ENCODE measurements around the gene RASGEF1C.

The RASGEF1C gene

GRCh38 chr5:180077594-180078284 is 131.3 kb downstream of the RASGEF1C start:
- no peak overlapping the region for H3K4me3 ChIP-seq
- H3K36me3 ChIP-seq (replicated peaks) = no peaks in the 10 kb centered on the region
- in situ Hi-C loops (cut with MboI; ENCODE audit: low sequenced_read_pairs) = no loop called here
- no peak for DNase-seq (ENCODE audit: low spot score in 2 of 2)
- H3K9me3 ChIP-seq = peaks cover under 1% of the 10 kb centered on the region
- no peaks in the 10 kb centered on the region for H3K27me3 ChIP-seq (ENCODE audit: low read depth)
- peaks cover 13% of the 10 kb centered on the region for H3K4me1 ChIP-seq

GRCh38 chr5:180075703-180076102 is 133.3 kb downstream of the RASGEF1C start:
- H3K9me3 ChIP-seq = peaks cover 6% of the 10 kb centered on the region
- H3K36me3 ChIP-seq (replicated peaks) = no peaks in the 10 kb centered on the region
- no peaks in the 10 kb centered on the region for H3K4me1 ChIP-seq
- DNase-seq (ENCODE audit: low spot score in 2 of 2) = no peak
- no peak overlapping the region for H3K4me3 ChIP-seq
- in situ Hi-C loops (cut with MboI; ENCODE audit: low sequenced_read_pairs) = no loop called here
- H3K27me3 ChIP-seq (ENCODE audit: low read depth) = no peaks in the 10 kb centered on the region

DNA sequence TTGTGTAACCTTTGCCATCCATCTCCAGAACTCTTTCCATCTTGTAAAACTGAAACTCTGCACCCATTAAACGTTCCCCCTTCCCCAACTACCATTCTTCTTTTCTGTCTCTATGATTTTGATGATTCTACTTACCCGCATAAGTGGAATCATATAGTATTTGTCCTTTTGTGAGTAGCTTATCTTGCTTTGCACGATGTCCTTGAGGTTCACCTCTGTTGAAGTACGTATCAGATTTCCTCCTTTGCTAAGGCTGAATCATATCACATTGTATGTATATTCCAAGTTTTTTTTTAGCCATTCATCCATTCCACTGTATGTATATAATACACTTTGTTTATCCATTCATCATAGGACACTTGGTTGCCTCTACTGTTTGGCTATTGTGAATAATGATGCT is 134.5 kb downstream of the RASGEF1C start:
- DNase-seq (ENCODE audit: low spot score in 2 of 2) = no peak
- Histone ChIP-seq H3K4me1 (peaks cover under 1% of the 10 kb centered on the region; the same call in 1 of the 2 replicates), H3K27me3 (ENCODE audit: low read depth) (no peaks in the 10 kb centered on the region), H3K36me3 (replicated peaks) (no peaks in the 10 kb centered on the region), H3K9me3 (peaks cover 6% of the 10 kb centered on the region), H3K4me3 (no peak overlapping the region)
- in situ Hi-C loops (cut with MboI; ENCODE audit: low sequenced_read_pairs) = no loop called here

- Histone ChIP-seq H3K4me1 (peaks cover 18% of the 10 kb centered on the region), H3K36me3 (replicated peaks) (no peaks in the 10 kb centered on the region), H3K9me3 (peaks cover 6% of the 10 kb centered on the region), H3K27me3 (ENCODE audit: low read depth) (no peaks in the 10 kb centered on the region), H3K4me3 (no peak overlapping the region)
- in situ Hi-C loops (cut with MboI; ENCODE audit: low sequenced_read_pairs) = no loop called here
- no peak for DNase-seq (ENCODE audit: low spot score in 2 of 2)
These were observed 136.5 kb downstream of the RASGEF1C start for GRCh38 chr5:180072556-180072955.

DNA sequence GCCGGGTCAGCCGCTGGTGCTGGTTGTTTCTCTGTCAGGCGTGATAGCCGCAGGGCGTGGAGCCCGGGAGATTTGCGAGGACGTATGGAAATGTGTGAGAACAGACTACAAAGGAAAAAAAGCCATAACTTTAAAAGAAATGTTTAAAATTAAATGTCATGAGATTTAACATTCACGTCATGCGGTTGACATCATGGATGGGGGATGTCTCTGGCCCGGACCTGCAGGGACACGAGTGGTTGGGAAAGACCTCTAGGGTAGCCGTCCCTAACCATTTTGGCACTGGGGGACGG is 136.8 kb downstream of the RASGEF1C start:
- no peaks in the 10 kb centered on the region for H3K36me3 ChIP-seq (replicated peaks)
- peaks cover 21% of the 10 kb centered on the region for H3K4me1 ChIP-seq
- H3K9me3 ChIP-seq = peaks cover 6% of the 10 kb centered on the region
- no peak overlapping the region for H3K4me3 ChIP-seq
- no peaks in the 10 kb centered on the region for H3K27me3 ChIP-seq (ENCODE audit: low read depth)
- in situ Hi-C loops (cut with MboI; ENCODE audit: low sequenced_read_pairs) = no loop called here
- DNase-seq (ENCODE audit: low spot score in 2 of 2) = no peak

- in situ Hi-C loops (cut with MboI; ENCODE audit: low sequenced_read_pairs) = no loop called here
These were observed 137.3 kb downstream of the RASGEF1C start, which contains the start of gene RNF130 for GRCh38 chr5:180071531-180072255. Gene RNF130, minus strand, starts transcription at chr5:180071759. Its CDS starts 57 bp downstream, at chr5:180071702.

GRCh38 chr5:180070756-180071530 is 138.1 kb downstream of the RASGEF1C start:
- Histone ChIP-seq H3K9me3 (peaks cover 6% of the 10 kb centered on the region), H3K4me3 (peak overlapping the region; percentile 73), H3K36me3 (replicated peaks) (no peaks in the 10 kb centered on the region), H3K4me1 (peaks cover 21% of the 10 kb centered on the region), H3K27me3 (ENCODE audit: low read depth) (no peaks in the 10 kb centered on the region)
- DNase-seq (ENCODE audit: low spot score in 2 of 2) = peak; percentile 52 to 54
- in situ Hi-C loops (cut with MboI; ENCODE audit: low sequenced_read_pairs) = no loop called here

More at GRCh38 chr5:180071531-180072255, 137.3 kb downstream of the RASGEF1C start, which contains the start of gene RNF130:
- H3K36me3 ChIP-seq (replicated peaks) = no peaks in the 10 kb centered on the region
- H3K9me3 ChIP-seq = peaks cover 6% of the 10 kb centered on the region
- H3K4me1 ChIP-seq = peaks cover 21% of the 10 kb centered on the region
- H3K27me3 ChIP-seq (ENCODE audit: low read depth) = no peaks in the 10 kb centered on the region
- peak within 1 kb of the TSS; percentile 73 for H3K4me3 ChIP-seq
- peak; percentile 74 to 93 for DNase-seq (ENCODE audit: low spot score in 2 of 2)

- peaks cover 21% of the 10 kb centered on the region for H3K4me1 ChIP-seq
- no peaks in the 10 kb centered on the region; the same call in none of the 2 replicates for H3K36me3 ChIP-seq (replicated peaks)
- peaks cover 6% of the 10 kb centered on the region for H3K9me3 ChIP-seq
- H3K27me3 ChIP-seq (ENCODE audit: low read depth) = no peaks in the 10 kb centered on the region
- peak; percentile 46 to 55 for DNase-seq (ENCODE audit: low spot score in 2 of 2)
- H3K4me3 ChIP-seq = peak overlapping the region; percentile 73
- in situ Hi-C loops (cut with MboI; ENCODE audit: low sequenced_read_pairs) = no loop called here
These were observed 139.3 kb downstream of the RASGEF1C start for GRCh38 chr5:180069589-180070247.

GRCh38 chr5:180068519-180069090 is 140.4 kb downstream of the RASGEF1C start:
- H3K4me3 ChIP-seq = peak overlapping the region; percentile 73
- DNase-seq (ENCODE audit: low spot score in 2 of 2) = peak in 1 of 2 experiments; percentile 32
- in situ Hi-C loops (cut with MboI; ENCODE audit: low sequenced_read_pairs) = no loop called here
- H3K36me3 ChIP-seq (replicated peaks) = no peaks in the 10 kb centered on the region; the same call in none of the 2 replicates
- no peaks in the 10 kb centered on the region for H3K27me3 ChIP-seq (ENCODE audit: low read depth)
- H3K9me3 ChIP-seq = peaks cover 6% of the 10 kb centered on the region
- H3K4me1 ChIP-seq = peaks cover 21% of the 10 kb centered on the region

DNA sequence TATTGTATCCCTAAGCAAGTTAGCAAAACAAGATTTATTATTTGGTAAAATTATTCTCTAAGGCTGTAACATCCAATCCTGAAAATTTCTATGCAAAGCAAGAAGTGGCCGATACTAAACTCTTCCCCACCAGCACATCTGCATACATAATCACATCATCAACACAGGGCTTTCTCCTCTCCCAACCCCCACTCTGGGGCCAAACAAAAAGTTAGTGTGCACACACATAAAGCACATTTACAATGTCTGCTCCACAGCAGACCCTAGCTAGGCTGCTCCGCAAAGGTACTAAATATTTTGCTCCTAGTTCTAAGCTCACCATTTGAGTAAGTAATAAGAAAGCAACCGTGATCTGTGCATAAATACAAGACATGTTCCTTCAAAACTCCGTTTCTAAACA is 141.0 kb downstream of the RASGEF1C start:
- DNase-seq (ENCODE audit: low spot score in 2 of 2) = peak; percentile 51 to 81

GRCh38 chr5:180060192-180060591 is 148.8 kb downstream of the RASGEF1C start:
- 0 out of 2 replicates have a peak, but pooled peaks cover 3% of the 10 kb centered on the region for H3K9me3 ChIP-seq
- H3K27me3 ChIP-seq (ENCODE audit: low read depth) = no peaks in the 10 kb centered on the region
- peaks cover 21% of the 10 kb centered on the region for H3K4me1 ChIP-seq
- in situ Hi-C loops (cut with MboI; ENCODE audit: low sequenced_read_pairs) = no loop called here
- H3K36me3 ChIP-seq (replicated peaks) = no peaks in the 10 kb centered on the region; the same call in none of the 2 replicates
- no peak overlapping the region for H3K4me3 ChIP-seq
- DNase-seq (ENCODE audit: low spot score in 2 of 2) = no peak

More for the DNA sequence above, 141.0 kb downstream of the RASGEF1C start:
- in situ Hi-C loops (cut with MboI; ENCODE audit: low sequenced_read_pairs) = no loop called here
- H3K36me3 ChIP-seq (replicated peaks) = no peaks in the 10 kb centered on the region; the same call in none of the 2 replicates
- H3K4me1 ChIP-seq = peaks cover 21% of the 10 kb centered on the region
- H3K27me3 ChIP-seq (ENCODE audit: low read depth) = no peaks in the 10 kb centered on the region
- H3K9me3 ChIP-seq = peaks cover 9% of the 10 kb centered on the region
- H3K4me3 ChIP-seq = peak overlapping the region; percentile 73

- Histone ChIP-seq H3K27me3 (ENCODE audit: low read depth) (no peaks in the 10 kb centered on the region), H3K9me3 (0 out of 2 replicates have a peak, but pooled peaks cover 3% of the 10 kb centered on the region), H3K4me1 (peaks cover 27% of the 10 kb centered on the region), H3K4me3 (no peak overlapping the region), H3K36me3 (replicated peaks) (no peaks in the 10 kb centered on the region; the same call in 1 of the 2 replicates)
- DNase-seq (ENCODE audit: low spot score in 2 of 2) = no peak
- in situ Hi-C loops (cut with MboI; ENCODE audit: low sequenced_read_pairs) = no loop called here
These were observed 149.7 kb downstream of the RASGEF1C start for GRCh38 chr5:180059326-180059725.

GRCh38 chr5:180056153-180056552 is 152.9 kb downstream of the RASGEF1C start:
- DNase-seq (ENCODE audit: low spot score in 2 of 2) = no peak
- no peaks in the 10 kb centered on the region for H3K36me3 ChIP-seq (replicated peaks)
- H3K4me3 ChIP-seq = no peak overlapping the region
- H3K4me1 ChIP-seq = peaks cover 50% of the 10 kb centered on the region
- no peaks in the 10 kb centered on the region for H3K27me3 ChIP-seq (ENCODE audit: low read depth)
- no peaks in the 10 kb centered on the region for H3K9me3 ChIP-seq
- in situ Hi-C loops (cut with MboI; ENCODE audit: low sequenced_read_pairs) = no loop called here
